ENCODE measurements around the gene ZSCAN22.
A peak's percentile ranks its signal among the peaks of the same experiment; 100 is the strongest.
"Not testable (repeated sequence)": the region's sequence is repeated elsewhere in the genome, so short reads cannot be mapped to it uniquely, and the experiment has no call there.

ZSCAN22 gene

DNA sequence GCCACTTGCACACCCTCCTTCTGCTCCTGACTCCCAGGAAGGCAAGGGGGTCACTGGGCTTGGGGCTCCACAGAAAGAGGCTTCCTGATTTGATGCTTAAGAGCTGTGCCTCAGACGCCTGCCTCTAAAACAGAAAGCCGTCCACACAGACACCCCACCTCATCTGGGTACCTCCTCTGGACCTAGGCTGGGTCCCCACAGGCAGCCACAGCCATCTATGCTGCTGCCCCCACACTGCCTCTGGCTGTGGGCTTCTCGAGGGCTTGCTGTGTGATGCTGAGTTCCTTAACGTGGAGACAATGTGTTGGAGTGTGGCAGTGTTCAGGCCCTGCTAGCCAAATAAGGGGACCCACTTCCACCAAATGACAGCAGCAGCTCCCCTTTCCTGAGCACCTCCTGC, 8.5 kb upstream of the ZSCAN22 start:
- no peak for DNase-seq

DNA sequence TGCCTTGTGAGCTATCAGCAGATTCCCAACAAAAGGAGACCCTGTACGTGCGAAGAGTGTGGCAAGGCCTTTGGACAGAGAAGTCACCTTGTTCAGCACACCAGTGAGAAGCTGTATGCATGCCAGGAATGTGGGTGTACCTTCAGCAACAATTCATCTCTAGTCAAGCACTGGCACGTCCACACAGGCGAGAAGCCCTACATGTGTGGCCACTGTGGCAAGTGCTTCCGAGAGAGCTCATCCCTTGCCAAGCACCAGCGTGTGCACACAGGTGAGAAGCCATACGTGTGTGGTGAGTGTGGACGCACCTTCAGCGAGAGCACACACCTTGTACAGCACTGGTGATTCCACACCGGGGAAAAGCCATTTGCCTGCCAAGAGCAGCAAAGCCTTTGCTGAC, 7.6 kb upstream of the ZSCAN22 start:
- DNase-seq = no peak

DNA sequence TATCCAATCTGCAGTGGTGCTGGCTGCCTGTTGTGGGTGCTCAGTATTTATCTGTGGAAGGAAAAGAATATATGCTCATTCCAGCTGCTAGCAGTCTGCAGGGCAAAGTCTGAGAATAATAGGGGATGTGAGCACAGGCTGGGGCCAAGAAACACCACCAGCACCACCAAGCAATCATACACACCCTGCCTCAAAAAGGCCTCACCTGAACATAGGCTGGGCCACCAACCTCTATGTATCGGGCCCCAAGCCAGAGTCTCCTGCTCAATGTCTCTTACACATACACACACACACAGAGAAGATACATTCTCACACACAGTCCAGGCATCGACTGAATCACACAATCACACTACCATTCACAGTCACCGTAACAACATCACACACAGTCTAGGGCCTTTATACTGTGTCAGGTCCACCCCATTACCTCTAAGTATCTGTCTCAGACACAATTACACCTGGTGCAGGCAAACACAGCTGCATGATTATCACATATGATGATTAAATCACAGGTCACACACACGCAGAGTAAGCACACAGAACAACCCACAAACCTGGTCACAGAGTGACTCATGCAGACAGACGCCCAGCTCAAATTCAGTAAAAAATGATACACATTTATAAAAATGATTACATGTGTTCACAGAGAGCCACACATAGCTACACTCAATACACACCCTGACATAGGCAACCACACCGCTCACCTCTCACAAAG, 1.3 kb upstream of the ZSCAN22 start:
- no peak for DNase-seq

DNA sequence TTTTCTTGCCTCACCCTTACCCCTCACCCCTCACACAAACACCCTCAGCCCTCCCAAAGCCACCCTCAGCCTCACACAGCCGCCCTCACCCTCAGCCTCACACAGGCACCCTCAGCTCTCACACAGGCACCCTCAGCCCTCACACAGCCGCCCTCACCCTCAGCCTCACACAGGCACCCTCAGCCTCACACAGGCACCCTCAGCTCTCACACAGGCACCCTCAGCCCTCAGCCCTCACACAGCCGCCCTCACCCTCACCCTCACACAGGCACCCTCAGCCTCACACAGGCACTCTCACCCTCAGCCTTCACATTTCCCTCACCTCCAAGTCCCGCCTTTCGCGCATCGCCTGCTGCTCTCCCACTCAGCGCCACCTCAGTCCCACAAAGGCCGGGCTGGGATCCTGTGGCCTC, 287 bp upstream of the ZSCAN22 start:
- DNase-seq = no peak

DNA sequence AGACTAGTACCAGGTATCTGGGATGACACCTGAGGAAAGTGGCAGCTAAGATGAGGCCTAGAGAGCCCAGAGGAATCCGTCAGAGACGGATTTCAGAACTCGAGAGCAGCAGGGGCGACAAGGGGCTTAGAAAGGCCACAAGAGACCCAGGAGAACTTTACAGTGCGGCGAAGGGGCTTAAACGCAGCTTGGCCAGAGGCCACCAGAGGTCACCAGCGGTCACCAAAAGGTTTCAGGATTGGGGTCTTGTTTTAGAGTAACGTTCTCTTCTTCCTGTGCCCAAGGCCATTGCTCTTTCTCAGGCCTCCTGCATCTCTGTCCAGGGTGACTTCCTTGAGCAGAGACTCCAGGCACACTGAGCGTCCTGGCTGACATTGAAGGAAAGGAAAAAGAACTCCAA, 2.2 kb downstream of the ZSCAN22 start:
- DNase-seq = no peak

DNA sequence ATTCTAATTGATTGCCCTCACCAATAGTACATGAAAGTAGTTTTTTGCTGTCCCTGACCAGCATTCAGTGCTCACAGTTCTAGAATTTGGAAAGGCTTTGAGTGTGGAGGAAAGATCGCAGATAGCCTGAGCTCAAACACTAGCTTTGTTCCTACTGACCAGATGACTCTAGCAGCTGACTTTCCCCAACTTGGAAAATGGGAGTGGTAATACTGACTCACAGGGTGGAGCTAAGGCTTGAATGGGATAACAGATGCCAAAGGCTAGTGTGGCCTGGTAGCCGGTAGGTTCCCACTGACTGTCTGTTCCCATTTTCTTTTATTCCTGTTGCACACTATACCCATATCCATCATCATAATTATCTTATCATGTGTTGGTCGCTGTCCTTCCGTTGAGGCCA, 3.7 kb downstream of the ZSCAN22 start:
- no peak for DNase-seq

DNA sequence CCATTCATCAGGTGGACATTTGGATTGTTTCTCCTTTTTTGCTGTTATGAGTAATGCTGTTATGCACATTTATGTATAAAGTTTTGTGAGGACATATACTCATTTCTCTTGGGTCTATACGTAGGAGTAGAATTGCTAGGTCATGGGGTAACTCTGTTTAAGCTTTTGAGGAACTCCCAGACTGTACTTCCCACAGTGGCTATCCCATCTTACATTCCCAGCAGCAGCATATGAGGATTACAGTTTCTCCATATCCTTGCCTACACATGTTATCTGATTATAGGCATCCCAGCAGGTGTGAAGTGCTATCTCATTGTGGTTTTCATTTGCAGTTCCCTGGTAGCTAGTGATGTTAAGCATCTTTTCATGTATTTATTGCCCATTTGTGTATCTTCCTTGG, 5.9 kb downstream of the ZSCAN22 start:
- no peak for DNase-seq

DNA sequence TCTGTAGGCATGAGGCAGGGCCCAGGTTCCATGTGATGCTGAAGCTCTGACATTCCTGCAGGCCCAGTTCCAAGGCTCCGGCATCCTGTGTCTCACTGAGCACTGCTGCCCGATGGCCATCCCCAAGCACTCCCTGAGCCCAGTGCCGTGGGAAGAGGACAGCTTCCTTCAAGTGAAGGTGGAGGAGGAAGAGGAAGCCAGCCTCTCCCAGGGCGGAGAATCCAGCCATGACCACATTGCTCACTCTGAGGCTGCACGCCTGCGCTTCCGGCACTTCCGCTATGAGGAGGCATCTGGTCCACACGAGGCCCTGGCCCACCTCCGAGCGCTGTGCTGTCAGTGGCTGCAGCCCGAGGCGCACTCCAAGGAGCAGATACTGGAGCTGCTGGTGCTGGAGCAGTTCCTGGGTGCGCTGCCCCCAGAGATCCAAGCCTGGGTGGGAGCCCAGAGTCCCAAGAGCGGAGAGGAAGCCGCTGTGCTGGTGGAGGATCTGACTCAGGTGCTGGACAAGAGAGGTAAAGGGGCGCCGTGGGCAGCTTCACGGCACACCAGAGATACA, 8.0 kb downstream of the ZSCAN22 start:
- no peak for DNase-seq

DNA sequence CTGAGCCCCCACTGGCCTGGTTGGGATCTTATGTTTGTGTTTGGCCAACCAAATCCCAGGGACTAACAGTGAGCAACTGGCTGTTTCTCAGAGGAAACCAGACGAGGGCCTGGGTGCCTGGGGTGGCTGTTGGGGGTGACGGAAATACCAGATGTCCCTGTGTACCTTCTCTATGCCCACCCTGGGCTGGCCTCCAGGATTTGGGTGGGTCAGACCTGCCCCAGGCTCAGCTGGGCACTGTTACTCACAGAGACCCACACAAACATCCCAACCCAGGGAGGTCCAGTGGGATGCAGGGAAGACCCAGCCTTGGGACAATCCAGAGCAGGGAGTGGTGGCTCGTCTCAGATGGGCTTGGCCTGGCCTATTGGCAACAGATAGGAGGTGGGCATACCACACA, 8.8 kb downstream of the ZSCAN22 start:
- no peak for DNase-seq

DNA sequence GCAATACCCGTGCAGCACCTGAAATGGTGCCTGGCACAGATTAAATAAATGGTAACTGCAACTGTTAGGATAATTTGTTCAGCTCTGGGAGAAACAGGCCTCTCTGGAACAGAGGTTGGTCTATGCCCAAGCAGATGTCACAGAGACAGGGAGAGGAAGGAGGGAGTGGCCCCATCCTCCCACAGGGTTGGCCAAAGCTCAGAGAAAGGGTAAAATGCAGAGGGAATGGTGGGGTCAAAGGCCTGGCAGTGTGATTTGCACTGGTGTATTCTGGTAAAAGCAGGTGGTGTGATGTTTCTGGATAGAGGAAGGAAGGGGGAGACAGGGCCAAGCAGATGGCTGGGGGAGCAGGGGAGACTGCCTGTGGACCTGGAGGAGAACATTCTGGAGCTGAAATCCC, 9.4 kb downstream of the ZSCAN22 start:
- DNase-seq = no peak

DNA sequence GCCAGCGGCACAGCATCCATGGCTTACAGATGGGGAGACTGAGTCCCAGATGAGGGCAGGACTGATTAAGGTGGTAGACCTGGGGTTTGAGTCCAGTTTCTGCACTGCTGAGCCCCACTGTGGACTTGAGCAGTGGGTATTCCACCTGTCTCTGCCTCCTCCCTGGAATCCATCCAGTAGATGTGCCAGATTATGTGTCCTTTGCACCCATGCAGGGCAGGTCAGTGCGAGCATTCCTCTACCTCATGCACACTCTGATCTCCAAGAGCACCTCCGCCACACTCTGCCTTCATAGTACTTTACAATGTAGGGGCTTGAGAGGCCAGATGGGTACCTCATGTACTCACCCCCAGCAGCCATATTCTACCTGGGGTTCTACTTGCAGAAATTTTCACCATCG, 10.0 kb downstream of the ZSCAN22 start:
- DNase-seq = no peak

DNA sequence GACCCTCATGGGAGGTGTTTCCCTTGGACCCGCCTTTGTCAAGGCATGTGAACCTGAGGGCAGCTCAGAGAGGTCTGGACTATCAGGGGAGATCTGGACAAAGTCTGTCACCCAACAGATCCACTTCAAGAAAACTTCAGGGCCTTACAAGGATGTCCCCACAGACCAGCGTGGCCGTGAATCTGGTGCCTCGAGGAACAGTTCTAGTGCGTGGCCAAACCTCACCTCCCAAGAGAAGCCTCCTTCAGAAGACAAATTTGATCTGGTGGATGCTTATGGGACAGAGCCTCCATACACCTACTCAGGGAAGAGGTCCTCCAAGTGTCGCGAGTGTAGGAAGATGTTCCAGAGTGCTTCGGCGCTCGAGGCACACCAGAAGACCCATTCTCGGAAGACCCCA, 11.5 kb downstream of the ZSCAN22 start:
- no peak for DNase-seq

DNA sequence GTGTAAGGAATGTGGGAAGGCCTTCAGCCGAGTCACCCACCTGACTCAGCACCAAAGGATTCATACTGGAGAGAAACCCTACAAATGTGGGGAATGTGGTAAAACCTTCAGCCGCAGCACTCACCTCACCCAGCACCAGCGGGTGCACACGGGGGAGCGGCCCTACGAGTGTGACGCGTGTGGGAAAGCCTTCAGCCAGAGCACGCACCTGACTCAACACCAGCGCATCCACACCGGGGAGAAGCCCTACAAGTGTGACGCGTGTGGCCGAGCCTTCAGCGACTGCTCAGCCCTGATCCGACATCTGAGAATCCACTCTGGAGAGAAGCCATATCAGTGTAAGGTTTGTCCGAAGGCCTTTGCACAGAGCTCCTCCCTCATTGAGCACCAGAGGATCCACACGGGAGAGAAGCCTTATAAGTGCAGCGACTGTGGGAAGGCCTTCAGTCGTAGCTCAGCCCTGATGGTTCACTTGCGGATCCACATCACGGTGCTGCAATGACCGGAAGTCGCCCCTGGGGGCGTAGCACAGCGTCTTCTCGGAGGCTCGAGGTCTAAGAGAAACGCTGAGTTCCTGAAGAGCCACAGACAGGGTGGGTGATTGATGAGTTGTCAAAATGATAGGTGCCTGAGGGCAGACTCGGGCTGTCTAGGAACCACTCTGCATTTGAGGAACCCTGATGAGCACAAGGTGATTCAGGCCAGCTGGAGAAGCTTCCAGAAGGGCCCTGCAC, 12.2 kb downstream of the ZSCAN22 start:
- no peak for DNase-seq

DNA sequence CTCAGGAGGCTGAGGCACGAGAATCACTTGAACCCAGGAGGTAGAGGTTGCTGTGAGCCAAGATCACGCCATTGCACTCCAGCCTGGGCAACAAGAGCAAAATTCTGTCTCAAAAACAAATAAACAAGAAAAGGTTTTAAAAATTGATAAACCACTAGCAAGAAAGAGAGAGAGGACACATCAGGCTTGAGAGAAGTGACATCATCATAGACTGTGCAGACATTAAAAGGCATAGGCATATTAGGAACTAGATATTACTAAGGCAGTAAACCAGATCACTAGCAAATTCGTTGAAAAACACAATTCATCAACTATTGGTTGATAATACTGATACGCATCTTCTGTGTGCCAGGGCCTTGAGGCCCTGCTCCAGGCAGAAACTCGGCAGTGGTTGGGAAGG, 18.8 kb downstream of the ZSCAN22 start:
- no peak for DNase-seq

DNA sequence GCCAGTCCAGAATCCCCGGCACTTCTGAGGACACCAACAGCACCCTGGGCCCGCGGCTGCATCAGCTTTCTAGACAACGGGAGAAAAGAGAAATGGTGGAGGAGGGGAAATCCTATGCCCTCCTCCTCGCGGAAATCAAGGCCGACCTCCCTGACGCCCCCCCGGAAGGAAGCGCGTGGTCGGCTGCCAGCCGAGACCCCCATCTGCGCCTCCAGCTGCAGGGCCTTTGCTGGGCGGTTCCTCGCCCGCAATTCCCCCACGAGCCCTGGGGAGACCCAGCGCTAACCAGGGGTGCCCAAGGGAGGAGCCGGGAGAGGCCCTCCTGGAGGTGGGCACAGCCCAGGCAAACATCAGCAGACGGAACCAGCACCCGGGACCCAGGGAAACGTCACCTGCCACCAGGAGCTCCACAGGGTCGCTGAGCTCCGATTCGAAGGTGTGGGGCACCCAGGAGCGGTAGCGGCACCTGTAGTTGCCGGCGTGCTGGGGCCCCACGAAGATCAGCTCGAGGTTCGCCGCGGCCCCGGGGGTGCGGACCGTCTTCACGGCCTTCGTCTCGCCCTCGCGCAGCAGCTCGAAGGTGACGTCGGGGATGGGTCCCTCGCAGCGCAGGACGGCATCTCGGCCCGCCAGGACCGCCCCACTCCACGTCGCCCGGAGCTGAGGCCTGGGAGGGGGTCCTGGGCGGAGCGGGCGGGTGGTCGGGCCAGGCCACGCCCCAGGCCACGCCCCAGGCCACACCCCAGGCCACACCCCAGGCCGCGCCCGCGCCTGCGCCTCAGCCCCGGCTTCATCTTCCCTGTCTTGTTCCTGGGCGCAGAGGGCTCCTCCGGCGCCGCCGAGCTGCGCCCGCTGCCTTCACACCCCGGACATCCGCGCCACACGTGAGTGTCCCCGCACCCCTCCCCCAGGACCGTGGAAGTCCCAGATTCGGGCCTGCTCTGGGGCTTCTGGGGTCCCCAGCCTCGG, 20.5 kb downstream of the ZSCAN22 start:
- peak; percentile 70 for DNase-seq

DNA sequence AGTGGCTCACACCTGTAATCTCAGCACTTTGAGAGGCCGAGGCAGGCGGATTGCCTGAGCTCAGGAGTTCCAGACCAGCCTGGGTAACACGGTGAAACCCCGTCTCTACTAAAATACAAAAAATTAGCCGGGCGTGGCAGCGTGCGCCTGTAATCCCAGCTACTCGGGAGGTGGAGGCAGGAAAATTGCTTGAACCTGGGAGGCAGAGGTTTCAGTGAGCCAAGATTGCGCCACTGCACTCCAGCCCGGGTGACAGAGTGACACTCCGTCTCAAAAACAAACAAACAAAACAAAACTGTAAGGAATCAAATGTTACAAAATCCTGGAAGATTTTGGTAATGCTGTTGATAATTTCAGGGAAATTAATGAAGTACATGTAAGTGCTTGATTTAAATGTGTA, 21.3 kb downstream of the ZSCAN22 start:
- not testable (repeated sequence) for DNase-seq

DNA sequence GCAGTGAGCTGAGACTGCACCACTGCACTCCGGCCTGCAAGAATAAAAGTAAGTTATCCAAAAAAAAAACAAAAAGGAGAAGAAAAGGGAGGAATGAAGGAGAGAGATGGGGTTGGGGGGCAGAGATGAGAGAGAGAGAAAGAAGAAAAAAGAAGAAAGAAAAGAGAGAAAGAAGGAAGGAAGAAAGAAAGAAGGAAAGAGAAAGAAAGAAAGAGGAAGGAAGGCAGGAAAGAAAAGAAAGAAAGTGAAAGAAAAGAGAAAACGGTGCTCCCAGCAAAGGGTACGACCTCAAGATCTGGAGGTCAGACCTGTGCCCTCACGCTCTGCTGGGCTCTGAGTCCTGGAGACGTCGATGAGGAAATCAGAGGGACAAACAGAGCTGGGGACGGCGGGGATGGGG, 22.8 kb downstream of the ZSCAN22 start:
- DNase-seq = no peak

DNA sequence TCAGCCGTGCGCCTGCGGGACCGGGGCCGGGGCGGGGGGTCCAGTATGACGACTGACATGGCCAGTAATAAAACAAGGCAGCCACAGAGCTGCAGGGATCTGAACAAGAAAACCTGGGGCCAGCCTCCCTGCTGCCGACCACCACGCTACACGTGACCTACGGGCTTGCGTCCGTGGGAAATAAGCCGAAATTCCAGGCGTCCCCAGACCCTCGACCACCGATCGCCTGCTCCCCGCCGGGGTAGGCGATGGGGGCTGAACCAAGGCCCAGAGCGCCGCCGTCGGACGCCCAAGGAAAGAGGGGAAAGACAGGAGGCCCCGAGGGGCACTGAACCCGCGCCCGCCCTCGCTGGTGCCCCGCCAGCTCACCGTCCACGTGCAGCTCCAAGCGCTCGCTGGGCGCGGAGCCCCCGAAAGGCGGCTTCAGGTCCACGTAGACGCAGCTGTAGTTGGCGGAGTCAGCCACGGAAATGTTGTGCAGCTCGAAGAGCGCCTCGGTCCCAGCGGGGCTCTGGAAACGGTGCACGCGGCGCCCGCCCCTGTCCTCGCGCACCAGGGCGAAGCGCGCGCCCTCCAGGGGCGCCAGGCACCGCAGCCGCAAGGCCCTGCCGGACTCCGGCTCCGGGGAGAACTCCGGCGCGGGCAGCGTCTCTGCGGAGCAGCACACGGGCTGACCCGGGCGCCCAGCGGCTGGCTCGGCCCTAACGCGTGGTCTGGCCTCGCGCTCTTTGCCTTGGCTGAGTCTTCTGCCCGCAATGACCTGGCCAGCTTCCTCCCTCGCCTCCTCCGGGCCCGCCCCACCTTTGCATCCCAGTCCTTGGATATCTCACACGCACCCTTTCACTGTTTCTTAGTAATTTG, 23.4 kb downstream of the ZSCAN22 start:
- DNase-seq = no peak

DNA sequence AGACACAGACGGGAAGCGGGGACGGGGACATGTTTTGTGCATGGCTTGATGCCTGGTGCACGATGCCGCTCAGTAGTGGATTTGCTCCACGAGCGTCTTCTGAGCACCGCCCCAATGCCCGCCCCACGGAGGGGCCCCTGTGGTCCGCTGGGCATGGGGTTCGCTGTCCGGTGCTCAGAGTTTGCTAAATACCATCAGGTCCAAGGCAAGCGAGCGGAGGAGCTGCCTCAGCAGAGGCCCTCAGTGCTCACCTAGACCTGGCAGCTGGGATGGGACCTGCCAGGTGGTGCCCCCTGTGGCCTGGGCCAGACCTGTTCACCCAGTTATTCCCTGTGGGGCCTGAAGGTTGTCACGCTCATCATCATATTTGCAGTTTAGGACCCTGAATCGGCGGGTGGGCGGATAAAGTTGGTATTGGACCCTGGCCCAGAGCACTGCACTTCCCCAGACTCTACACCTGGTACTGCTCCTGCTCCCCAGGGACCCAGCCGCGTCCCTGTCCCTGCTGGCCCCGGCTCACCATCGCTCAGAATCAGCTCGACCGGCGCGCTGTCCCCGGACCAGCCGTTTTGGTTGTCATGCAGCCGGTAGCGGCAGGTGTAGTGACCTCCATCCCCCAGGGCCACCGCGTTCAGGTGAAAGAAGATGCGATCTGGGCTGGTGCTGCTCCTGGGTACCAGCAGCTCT, 24.2 kb downstream of the ZSCAN22 start:
- DNase-seq = no peak

DNA sequence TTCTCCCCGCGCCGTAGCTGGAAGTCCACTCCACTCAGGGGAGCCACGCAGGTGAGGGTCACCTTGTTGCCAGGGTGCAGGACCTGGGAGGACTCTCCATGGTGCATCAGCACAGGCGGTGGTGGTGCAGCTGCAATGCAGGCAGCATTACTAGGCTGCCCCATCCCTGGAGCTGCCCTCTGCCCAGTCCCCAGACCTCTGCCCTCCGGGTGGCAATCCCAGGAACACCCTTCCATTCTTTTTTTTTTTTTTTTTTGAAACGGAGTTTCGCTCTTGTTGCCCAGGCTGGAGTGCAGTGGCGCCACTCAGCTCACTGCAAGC, 24.7 kb downstream of the ZSCAN22 start:
- no peak for DNase-seq

DNA sequence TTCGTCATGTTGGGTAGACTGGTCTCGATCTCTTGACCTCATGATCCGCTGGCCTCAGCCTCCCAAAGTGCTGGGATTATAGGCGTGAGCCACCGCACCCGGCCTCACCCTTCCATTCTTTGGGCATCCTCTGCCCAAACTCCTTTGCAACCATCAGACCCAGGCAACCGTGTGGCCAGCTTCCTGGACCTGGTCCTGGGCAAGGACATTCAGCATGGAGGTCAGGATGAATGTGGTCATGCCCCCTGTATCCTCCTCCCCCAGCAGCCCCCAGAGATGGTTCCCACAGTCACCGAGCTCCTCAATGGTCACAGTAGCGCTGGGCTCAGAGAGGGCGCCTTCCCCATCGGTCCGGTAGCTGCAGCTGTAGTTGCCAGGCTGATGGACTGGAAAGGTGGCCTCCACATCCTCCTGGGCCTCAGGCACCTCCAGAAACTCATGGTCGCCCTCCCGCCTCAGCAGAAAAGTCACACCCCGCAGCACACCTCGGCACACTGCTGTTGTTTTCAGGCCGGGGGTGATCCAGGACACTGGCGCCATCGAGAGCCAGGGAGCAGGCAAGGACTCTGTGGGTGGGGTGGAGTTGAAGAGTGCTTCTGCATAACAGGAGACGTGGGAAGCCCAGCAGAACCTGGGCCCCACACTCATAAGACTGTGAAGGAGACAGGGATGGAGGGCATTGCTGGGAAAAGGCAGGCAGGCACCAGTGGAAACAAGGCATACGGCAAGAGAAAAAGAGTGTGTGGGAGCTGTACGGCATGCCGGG, 25.4 kb downstream of the ZSCAN22 start:
- no peak for DNase-seq

Measured in activated CD4-positive, CD25-positive, alpha-beta regulatory T cell treated with anti-CD3 and anti-CD28 coated beads, Interleukin-2, amount 50 U/mL, for 72 hours (primary cell).